Lower lobe of right lung (tissue), 2 donors: ENCODE measurements around the gene ROGDI. TPM values are rescaled to one million over a fixed set of nuclear protein-coding genes. Genes with fewer than 3 reads are reported as not detected.

Source experiments
- ATAC-seq, 2 donors: fragments of 200-7000 bp; cut with Tn5 transposase; one replicate each; pipeline ENCODE4 v1.9.1; 2020 to 2022; ENCODE audit warnings: mild to moderate bottlenecking in 2 of 2, moderate library complexity in 2 of 2
- DNase-seq: peaks from one replicate; pipeline ENCODE4 v3.0.0-alpha.2; 2020
- H3K27ac ChIP-seq: fragments of 200-600 bp; one replicate; pipeline ENCODE4 v1.8.0; 2022
- H3K27me3 ChIP-seq: fragments of 200-600 bp; one replicate; pipeline ENCODE4 v1.8.0; 2022; ENCODE audit warnings: low read depth
- H3K36me3 ChIP-seq: fragments of 200-600 bp; one replicate; pipeline ENCODE4 v1.8.0; 2022; ENCODE audit warnings: mild to moderate bottlenecking
- H3K4me1 ChIP-seq: fragments of 200-600 bp; one replicate; pipeline ENCODE4 v1.8.0; 2022
- H3K4me3 ChIP-seq: fragments of 200-600 bp; one replicate; pipeline ENCODE4 v1.8.0; 2022; ENCODE audit warnings: mild to moderate bottlenecking
- H3K9me3 ChIP-seq: fragments of 200-600 bp; one replicate; pipeline ENCODE4 v1.8.0; 2022
- CTCF ChIP-seq: fragments of 200-600 bp; IDR thresholded peaks from one replicate; pipeline ENCODE4 v1.8.0; 2022; ENCODE audit warnings: antibody characterized with exemption, mild to moderate bottlenecking
- intact Hi-C: fragments of 100-400 bp; cut with DNase I; formaldehyde crosslinking; loops from one replicate; pipeline ENCODE4 v1.11.0; 2022
- total RNA-seq: library from RNA; stranded (reverse); fragmentation: NEBNext Ultra II Directional; extraction: Animal tissue kit (Norgen Biotek cat#: 25700); gene quantifications from one replicate; pipeline ENCODE4 v1.2.1, GENCODE V29; 2021
- donor health status: DM: no; HTN: yes; CAD: no; lungs with severe emphysema.

ROGDI gene
- total RNA-seq, 1 donor from 2014 or later, result 24.9 TPM

- TF ChIP-seq CTCF, result no peak
- no peak for ATAC-seq
- Histone ChIP-seq H3K4me1 (no peaks in the 10 kb centered on the region), H3K27me3 (no peaks in the 10 kb centered on the region), H3K9me3 (no peaks in the 10 kb centered on the region), H3K27ac (no peak overlapping the region), H3K36me3 (peaks cover 100% of the 10 kb centered on the region), H3K4me3 (no peak overlapping the region)
- no peak for DNase-seq
- intact Hi-C loops, result no loop called here
Measured at GRCh38 chr16:4826526-4826925, 24.1 kb upstream of the ROGDI start.

- intact Hi-C loops, result no loop called here
- Histone ChIP-seq H3K27me3 (no peaks in the 10 kb centered on the region), H3K9me3 (no peaks in the 10 kb centered on the region), H3K27ac (no peak overlapping the region), H3K4me3 (no peak overlapping the region), H3K36me3 (peaks cover 100% of the 10 kb centered on the region), H3K4me1 (no peaks in the 10 kb centered on the region)
- TF ChIP-seq CTCF, result no peak
- DNase-seq, result no peak
- no peak for ATAC-seq
Measured at GRCh38 chr16:4825196-4825595, 22.8 kb upstream of the ROGDI start.

- no peak overlapping the region for H3K4me3 ChIP-seq
- H3K36me3 ChIP-seq, result peaks cover 100% of the 10 kb centered on the region
- TF ChIP-seq CTCF, result no peak
- no peak overlapping the region for H3K27ac ChIP-seq
- no peaks in the 10 kb centered on the region for H3K27me3 ChIP-seq
- DNase-seq, result no peak
- intact Hi-C loops, result no loop called here
- ATAC-seq, result no peak
- no peaks in the 10 kb centered on the region for H3K9me3 ChIP-seq
- no peaks in the 10 kb centered on the region for H3K4me1 ChIP-seq
Measured at GRCh38 chr16:4820652-4821051, 18.2 kb upstream of the ROGDI start.

GRCh38 chr16:4814542-4815173, 12.2 kb upstream of the ROGDI start:
- H3K36me3 ChIP-seq, result peaks cover 100% of the 10 kb centered on the region
- no peak overlapping the region for H3K27ac ChIP-seq
- no peak overlapping the region for H3K4me3 ChIP-seq
- no peaks in the 10 kb centered on the region for H3K27me3 ChIP-seq
- TF ChIP-seq CTCF, result no peak
- DNase-seq, result no peak
- no peaks in the 10 kb centered on the region for H3K4me1 ChIP-seq
- ATAC-seq, result no peak
- intact Hi-C loops, result no loop called here
- no peaks in the 10 kb centered on the region for H3K9me3 ChIP-seq

- intact Hi-C loops, result no loop called here
- Histone ChIP-seq H3K9me3 (no peaks in the 10 kb centered on the region), H3K36me3 (peaks cover 100% of the 10 kb centered on the region), H3K4me3 (no peak overlapping the region), H3K4me1 (no peaks in the 10 kb centered on the region), H3K27ac (no peak overlapping the region), H3K27me3 (no peaks in the 10 kb centered on the region)
- DNase-seq (no peak), ATAC-seq (no peak)
- no peak for TF ChIP-seq CTCF
Measured at GRCh38 chr16:4814046-4814445, 11.6 kb upstream of the ROGDI start.
